ENCODE data around the gene IGFBP7.

Gene IGFBP7

DNA sequence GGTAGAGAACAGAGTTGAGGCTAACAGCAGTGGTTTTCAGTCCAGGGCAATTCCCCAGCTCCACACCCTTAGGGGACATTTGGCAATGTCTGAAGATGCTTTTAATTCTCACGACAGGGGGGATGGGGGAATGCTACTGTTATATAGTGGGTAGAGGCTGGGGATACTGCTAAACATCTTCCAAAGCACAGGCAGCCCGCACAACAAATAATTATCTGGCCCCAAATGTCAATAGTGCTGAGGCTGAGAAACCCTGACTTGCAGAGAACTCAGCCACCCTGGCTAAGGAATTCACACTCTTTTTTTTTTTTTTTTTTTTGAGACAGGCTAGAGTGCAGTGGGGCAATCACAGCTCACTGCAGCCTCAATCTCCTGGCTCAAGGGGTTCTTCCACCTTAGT is 70.8 kb downstream of the IGFBP7 start:
- POLR2A ChIA-PET = interaction anchor here (0.6 kb wide), 1 partner anchor 65 kb away, joined by 3 read pairs; no protein-coding TSS in a partner anchor
- CTCF ChIA-PET = interaction anchor here (1.1 to 3.4 kb wide), 6 partner anchors 10 to 124 kb away, joined by 3 to 73 read pairs (median 7); no protein-coding TSS in a partner anchor

GRCh38 chr4:57037982-57038604 is 72.1 kb downstream of the IGFBP7 start:
- POLR2A ChIA-PET = interaction anchor here (0.6 to 1.0 kb wide), 2 partner anchors 42 to 80 kb away, joined by 3 to 4 read pairs; no protein-coding TSS in a partner anchor

More for the DNA sequence above, 70.8 kb downstream of the IGFBP7 start:
- TF ChIP-seq, protein P1, sequence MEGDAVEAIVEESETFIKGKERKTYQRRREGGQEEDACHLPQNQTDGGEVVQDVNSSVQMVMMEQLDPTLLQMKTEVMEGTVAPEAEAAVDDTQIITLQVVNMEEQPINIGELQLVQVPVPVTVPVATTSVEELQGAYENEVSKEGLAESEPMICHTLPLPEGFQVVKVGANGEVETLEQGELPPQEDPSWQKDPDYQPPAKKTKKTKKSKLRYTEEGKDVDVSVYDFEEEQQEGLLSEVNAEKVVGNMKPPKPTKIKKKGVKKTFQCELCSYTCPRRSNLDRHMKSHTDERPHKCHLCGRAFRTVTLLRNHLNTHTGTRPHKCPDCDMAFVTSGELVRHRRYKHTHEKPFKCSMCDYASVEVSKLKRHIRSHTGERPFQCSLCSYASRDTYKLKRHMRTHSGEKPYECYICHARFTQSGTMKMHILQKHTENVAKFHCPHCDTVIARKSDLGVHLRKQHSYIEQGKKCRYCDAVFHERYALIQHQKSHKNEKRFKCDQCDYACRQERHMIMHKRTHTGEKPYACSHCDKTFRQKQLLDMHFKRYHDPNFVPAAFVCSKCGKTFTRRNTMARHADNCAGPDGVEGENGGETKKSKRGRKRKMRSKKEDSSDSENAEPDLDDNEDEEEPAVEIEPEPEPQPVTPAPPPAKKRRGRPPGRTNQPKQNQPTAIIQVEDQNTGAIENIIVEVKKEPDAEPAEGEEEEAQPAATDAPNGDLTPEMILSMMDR (IDR thresholded peaks at IDR 0.05; ENCODE audit: insufficient read depth, low read length, missing control alignments) = no peak
- H3K4me3 ChIP-seq (ENCODE audit: low read depth, low read length) = no peak overlapping the region
- no peak for DNase-seq (ENCODE audit: low read depth, low spot score)

GRCh38 chr4:57034520-57034919 is 75.7 kb downstream of the IGFBP7 start:
- H3K4me3 ChIP-seq (ENCODE audit: low read depth, low read length) = no peak overlapping the region
- ChIA-PET POLR2A (no interaction called here), CTCF (interaction anchor here (0.5 to 2.5 kb wide), 5 partner anchors 17 to 129 kb away, joined by 3 to 28 read pairs (median 4); no protein-coding TSS in a partner anchor)
- no peak for DNase-seq (ENCODE audit: low read depth, low spot score)
- TF ChIP-seq, protein P1 (IDR thresholded peaks at IDR 0.05; ENCODE audit: insufficient read depth, low read length, missing control alignments) = no peak

More at GRCh38 chr4:57037982-57038604, 72.1 kb downstream of the IGFBP7 start:
- no peak for DNase-seq (ENCODE audit: low read depth, low spot score)
- H3K4me3 ChIP-seq (ENCODE audit: low read depth, low read length) = no peak overlapping the region
- TF ChIP-seq, protein P1 (IDR thresholded peaks at IDR 0.05; ENCODE audit: insufficient read depth, low read length, missing control alignments) = peak; percentile 84
- CTCF ChIA-PET = interaction anchor here (0.7 to 3.4 kb wide), 32 partner anchors 10 to 330 kb away, joined by 3 to 73 read pairs (median 5); no protein-coding TSS in a partner anchor

DNA sequence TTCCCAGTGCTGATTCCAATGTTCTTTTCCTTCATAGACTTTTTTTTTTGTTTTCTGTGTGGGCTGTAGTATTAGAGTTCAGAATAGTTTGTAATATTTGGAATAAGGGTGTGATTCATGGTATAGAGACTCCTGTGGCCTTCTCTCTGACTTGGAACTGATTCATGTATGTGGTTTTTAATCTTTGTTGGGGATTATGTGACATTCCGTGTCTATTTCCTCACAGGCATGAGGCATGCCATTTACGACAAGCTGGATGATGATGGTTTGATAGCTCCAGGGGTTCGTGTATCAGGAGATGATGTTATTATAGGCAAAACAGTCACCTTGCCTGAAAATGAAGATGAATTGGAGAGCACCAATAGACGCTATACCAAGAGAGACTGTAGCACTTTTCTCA is 87.1 kb downstream of the IGFBP7 start:
- DNase-seq (ENCODE audit: low read depth, low spot score) = peak; percentile 88
- H3K4me3 ChIP-seq (ENCODE audit: low read depth, low read length) = no peak overlapping the region
- CTCF ChIA-PET = interaction anchor here (0.8 to 3.8 kb wide), 3 partner anchors 15 to 140 kb away, joined by 4 to 14 read pairs (median 12); no protein-coding TSS in a partner anchor
- TF ChIP-seq, protein P1 (IDR thresholded peaks at IDR 0.05; ENCODE audit: insufficient read depth, low read length, missing control alignments) = no peak
- POLR2A ChIA-PET = interaction anchor here (1.0 to 1.2 kb wide), 2 partner anchors 43 to 125 kb away, joined by 3 to 4 read pairs; no protein-coding TSS in a partner anchor

DNA sequence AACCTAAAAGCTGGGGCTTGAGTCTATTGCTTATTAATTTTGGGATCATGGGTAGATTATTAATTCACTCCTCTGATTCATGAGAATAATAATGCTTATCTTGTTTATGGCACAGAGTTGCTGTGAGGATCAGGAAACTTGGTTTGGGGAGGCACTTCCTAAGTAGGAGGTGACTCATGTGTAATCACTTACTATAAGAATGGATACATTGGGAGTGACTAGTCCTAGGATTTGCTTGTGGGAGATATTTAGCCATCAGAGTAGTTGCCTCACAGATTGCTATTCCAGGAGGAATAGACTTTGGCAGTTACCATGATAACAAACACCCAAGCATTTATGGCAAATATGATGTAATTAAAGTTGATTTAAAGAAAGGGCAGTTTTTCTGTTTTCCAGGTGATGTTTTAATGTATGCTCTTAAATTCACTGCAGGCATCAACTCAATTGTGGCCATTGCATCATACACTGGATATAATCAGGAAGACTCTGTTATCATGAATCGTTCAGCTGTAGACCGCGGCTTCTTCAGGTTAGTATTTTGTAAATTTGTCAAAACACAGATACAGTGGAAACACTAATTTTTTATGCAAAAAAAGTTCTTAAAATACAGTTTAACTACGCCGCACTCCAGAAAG is 89.6 kb downstream of the IGFBP7 start:
- peak; percentile 78 for DNase-seq (ENCODE audit: low read depth, low spot score)
- POLR2A ChIA-PET = interaction anchor here (0.7 kb wide), 1 partner anchor 50 kb away, joined by 3 read pairs; no protein-coding TSS in a partner anchor
- no peak overlapping the region for H3K4me3 ChIP-seq (ENCODE audit: low read depth, low read length)
- CTCF ChIA-PET = no interaction called here
- TF ChIP-seq, protein P1 (IDR thresholded peaks at IDR 0.05; ENCODE audit: insufficient read depth, low read length, missing control alignments) = no peak

DNA sequence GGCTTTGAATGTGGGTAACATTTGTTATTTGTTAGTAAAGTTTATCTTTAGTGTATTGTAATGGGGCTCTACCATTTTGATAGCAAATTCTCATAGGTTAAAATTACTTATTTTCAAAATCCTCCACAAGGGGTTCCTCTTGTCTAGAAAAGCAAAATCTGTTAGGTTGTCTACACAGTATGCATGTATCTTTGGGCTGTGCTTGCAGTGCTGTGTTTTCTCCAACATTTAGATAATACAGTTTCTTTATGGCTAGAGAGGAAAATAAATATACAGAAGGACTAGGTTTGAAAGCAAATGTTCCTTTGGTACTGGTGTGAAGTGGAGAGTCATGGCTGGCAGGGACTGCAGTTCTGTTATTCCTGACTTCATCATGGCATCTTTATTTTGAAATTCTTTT is 91.2 kb downstream of the IGFBP7 start:
- H3K4me3 ChIP-seq (ENCODE audit: low read depth, low read length) = no peak overlapping the region
- no peak for DNase-seq (ENCODE audit: low read depth, low spot score)
- TF ChIP-seq, protein P1 (IDR thresholded peaks at IDR 0.05; ENCODE audit: insufficient read depth, low read length, missing control alignments) = no peak
- POLR2A ChIA-PET = interaction anchor here (1.1 kb wide), 1 partner anchor 62 kb away, joined by 3 read pairs; no protein-coding TSS in a partner anchor
- CTCF ChIA-PET = no interaction called here

Data from AG04449 (cell line).